AG09309 (cell line): Measurements from ENCODE around the gene TRABD2A.

Experiments used
- DNase-seq: peaks from one replicate; pipeline ENCODE4 v3.0.0-alpha.2; 2010; ENCODE audit warnings: low read depth
- H3K4me3 ChIP-seq: 2 replicates; pipeline ENCODE4 v1.5.1; 2011; ENCODE audit warnings: mild to moderate bottlenecking, low read depth, low read length, moderate library complexity; ENCODE audit not compliant: control insufficient read depth
- TF ChIP-seq, protein P1 (sequence below): IDR thresholded peaks from 2 replicates; pipeline ENCODE4 v1.5.1; 2011; ENCODE audit warnings: mild to moderate bottlenecking, low read depth, low read length, inconsistent platforms; ENCODE audit not compliant: insufficient read depth, control insufficient read depth; ENCODE audit errors: missing control alignments

The TRABD2A gene

GRCh38 chr2:84901593-84902120, 20.8 kb upstream of the TRABD2A start:
- DNase-seq = peak; percentile 70
- TF ChIP-seq, protein P1, sequence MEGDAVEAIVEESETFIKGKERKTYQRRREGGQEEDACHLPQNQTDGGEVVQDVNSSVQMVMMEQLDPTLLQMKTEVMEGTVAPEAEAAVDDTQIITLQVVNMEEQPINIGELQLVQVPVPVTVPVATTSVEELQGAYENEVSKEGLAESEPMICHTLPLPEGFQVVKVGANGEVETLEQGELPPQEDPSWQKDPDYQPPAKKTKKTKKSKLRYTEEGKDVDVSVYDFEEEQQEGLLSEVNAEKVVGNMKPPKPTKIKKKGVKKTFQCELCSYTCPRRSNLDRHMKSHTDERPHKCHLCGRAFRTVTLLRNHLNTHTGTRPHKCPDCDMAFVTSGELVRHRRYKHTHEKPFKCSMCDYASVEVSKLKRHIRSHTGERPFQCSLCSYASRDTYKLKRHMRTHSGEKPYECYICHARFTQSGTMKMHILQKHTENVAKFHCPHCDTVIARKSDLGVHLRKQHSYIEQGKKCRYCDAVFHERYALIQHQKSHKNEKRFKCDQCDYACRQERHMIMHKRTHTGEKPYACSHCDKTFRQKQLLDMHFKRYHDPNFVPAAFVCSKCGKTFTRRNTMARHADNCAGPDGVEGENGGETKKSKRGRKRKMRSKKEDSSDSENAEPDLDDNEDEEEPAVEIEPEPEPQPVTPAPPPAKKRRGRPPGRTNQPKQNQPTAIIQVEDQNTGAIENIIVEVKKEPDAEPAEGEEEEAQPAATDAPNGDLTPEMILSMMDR = no peak
- H3K4me3 ChIP-seq = no peak overlapping the region

DNA sequence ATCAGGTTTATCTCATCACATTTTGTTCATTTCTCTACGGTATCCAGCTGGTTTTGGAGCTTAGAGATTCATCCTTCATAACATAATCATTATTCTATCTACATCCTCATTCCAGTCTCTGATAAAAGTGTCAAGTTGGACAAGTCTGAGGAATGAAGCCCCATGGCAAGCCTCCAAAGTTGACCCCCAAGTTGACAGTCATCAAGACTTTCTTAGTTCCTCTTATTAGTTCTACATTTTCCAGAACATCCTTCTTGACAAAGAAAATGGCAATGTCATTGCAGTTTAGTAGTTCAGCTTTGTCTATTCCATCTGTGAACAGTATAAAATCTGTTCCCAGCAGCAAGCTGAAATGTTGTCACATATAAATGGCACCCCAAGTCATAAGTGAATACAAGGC, 20.1 kb upstream of the TRABD2A start:
- H3K4me3 ChIP-seq = no peak overlapping the region
- TF ChIP-seq, protein P1 = no peak
- DNase-seq = no peak

- TF ChIP-seq, protein P1 = no peak
- DNase-seq = no peak
- no peak overlapping the region for H3K4me3 ChIP-seq
Measured at GRCh38 chr2:84899304-84900204, 18.7 kb upstream of the TRABD2A start.

GRCh38 chr2:84897773-84898172, 16.9 kb upstream of the TRABD2A start:
- no peak for DNase-seq
- TF ChIP-seq, protein P1 = no peak
- H3K4me3 ChIP-seq = no peak overlapping the region

DNA sequence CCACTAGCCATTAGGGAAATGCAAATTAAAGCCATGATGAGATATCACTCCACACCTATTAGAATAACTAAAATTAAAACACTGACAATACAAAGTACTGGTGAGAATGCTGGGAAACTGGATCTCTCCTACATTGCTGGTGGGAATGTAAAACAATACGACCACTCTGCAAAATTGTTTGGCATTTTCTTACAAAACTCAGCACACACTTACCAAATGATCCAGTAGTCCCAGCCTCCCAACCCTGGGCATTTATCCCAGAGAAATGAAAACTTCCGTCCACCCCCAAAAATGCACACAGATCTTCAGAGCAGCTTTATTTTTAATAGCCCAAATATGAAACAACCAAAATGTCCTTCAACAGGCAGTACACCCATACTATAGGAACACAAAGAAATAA, 15.7 kb upstream of the TRABD2A start:
- DNase-seq = no peak
- TF ChIP-seq, protein P1 = no peak

GRCh38 chr2:84894758-84895520, 14.1 kb upstream of the TRABD2A start:
- TF ChIP-seq, protein P1 = no peak
- no peak for DNase-seq
- no peak overlapping the region for H3K4me3 ChIP-seq

More for the DNA sequence above, 15.7 kb upstream of the TRABD2A start:
- H3K4me3 ChIP-seq = no peak overlapping the region
